Iris pigment epithelial cell (primary cell): ENCODE results near the gene SELP.

Experiments
- DNase-seq: peaks from one replicate; pipeline ENCODE4 v3.0.0-alpha.2; 2011; ENCODE audit warnings: low read depth

SELP gene

DNA sequence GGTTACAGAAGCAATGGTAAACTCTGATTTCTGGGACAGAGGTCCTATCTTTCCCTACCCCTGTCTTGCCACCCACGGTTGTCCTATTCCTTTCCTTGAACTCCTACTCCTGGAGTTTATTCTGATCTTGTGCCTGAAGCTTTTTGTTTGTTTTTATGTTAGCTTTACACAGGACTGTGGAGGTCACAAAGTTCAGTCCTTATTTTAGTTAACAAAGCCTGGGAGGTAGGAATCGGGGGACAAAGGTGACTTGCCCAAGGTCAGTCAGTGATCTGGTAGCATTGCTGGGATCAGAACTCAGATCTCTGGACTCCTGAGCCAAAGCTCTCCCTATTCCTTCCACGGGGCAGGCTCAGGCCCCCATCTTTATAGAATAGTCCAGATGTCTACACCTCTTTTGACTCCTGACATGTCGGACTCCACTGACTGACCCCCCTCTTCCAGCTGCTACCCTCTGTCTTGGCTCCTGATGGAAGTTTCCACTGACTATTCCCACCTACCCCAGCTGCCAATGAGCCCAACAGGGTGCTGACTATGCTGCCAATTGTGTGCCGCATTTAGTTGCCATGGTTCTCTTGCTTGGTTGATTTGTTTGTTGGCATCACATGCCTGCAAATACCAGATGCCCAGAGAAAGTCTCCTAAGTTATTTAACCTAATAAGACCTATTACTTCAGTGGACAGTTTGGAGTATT is 53.5 kb downstream of the SELP start:
- DNase-seq = no peak

DNA sequence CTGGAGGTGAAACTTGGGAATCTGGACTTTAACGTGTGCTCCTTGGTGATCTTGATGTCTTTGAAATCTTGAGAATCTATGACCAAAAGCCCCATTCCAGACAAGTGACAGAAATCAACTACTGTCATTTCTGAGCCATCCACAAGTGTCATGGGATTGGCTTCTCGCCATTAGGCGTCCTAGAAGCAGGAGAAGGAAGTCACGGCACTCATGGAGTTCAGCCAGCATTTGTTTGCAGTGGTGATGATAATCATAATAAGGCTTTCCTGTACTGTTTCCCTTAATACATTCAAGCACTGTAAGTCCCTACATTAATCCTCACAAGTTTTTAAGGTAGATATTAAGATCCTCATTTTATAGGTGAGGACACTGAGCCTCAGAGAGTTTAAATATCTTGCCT is 55.6 kb downstream of the SELP start:
- DNase-seq = no peak

DNA sequence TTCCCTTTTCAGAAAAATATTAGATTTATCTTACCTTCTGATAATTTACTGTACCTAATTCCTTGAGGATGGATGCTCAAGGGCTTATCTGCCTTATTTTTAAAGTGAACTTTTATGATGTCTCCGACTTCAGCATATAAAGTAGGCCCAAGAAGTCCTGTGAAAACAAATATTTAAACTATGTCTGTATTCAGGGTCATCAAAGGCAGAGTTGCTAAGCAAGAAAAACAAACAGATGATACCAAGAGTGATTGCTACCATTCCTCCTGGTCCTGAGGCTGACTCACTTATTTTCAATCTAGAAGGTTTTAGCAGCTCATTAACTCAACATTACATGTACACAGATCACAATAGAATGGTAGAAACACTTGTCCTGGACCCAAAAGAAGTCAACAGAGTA is 57.7 kb downstream of the SELP start:
- DNase-seq = peak; percentile 64

DNA sequence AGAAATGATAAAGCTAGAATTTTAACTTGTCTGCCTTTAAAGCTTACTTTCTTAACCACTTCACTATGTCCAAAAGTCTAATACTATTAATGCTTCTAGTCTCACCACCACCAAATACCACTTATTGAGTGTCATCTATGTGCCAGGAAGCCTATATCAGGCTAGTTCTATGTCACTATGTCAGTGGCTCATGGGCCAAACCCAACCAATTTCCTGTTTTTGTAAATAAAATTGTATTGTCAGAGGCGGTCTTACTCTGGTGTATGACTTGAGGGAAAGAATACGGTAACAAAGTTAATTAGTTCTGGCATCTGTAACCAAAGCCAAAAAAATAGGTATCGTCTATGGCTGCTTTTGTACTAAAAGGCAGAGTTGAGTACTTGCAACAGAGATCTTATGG is 58.5 kb downstream of the SELP start:
- DNase-seq = no peak

DNA sequence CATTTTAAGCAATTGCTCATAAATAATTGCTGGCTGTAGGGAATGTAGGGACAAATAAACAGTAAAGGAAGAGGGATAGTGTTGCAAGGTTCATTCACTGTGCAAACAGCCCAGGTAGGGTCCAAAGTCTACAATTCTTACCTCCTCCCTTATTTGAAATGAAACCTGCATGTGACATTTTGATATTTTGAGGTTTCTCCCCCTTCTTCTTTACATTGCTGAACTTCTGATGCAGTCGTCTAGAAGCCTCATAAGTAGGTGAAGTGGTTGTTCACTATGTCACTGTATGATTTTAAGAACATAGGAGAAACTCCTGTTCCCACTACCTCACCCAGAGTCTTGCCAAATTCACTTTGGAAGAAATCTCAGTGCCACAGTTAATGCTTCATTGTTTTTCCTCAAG is 59.8 kb downstream of the SELP start:
- no peak for DNase-seq

DNA sequence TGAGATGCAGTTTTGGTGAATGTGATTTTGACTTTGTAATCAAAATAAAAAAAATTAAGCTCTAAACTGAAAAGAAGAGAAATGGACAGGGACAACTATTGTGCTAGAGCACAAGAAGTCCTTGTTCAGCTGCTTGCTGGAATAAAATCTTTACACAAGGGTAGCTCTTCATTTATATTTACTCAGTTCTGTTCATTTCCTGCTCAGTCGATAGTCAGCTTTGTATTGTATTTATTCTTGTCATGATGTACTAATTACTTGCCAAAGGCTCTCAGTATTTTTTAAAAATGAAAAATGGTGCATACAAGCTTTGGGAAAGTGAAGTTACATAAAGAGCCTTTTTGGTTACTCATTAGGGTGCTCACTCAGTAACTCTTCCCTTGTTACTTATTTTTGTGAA is 61.4 kb downstream of the SELP start:
- no peak for DNase-seq

DNA sequence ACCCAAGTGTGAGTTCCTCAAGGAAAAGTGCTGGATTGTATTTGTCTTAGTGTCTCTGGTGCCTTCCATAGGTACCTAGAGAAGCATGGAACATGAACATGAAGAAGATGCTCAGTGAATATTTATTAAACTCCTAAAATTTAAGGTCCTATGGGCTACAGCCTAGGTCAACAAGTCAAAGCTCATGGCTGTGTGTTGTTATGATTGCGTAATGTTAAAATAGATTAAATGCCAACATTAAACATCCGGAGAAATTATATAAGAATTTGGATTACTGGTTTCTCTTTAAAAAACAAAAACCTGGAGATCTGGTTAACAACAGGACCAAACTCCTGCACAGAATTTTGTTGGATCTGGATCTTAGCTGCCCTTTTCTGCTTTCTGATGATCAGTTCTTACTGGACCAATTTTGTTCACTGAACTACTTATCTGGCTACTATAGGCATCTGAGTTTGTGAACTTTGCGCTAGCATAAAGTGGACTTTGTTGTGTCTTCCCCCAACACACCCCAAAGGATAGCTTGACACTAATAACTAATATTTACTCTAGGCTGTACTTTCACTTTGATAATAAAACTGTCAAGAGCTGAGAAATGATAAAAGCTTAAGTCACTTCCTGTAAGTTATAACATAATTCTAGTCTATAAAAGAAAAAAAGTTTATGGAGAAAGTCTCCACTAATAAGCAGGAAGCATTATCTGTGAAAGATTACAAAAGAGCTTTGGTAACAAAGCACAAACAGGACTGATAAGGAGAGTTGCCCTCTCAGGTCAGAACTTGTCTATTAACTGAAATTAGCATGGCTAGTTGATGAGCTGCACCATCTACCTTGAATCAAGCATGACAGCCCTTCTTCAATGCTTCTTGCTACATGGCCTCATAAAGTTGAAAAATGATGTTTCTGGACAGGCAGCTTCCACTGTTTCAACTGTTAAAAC is 64.3 kb downstream of the SELP start:
- DNase-seq = peak; percentile 2

DNA sequence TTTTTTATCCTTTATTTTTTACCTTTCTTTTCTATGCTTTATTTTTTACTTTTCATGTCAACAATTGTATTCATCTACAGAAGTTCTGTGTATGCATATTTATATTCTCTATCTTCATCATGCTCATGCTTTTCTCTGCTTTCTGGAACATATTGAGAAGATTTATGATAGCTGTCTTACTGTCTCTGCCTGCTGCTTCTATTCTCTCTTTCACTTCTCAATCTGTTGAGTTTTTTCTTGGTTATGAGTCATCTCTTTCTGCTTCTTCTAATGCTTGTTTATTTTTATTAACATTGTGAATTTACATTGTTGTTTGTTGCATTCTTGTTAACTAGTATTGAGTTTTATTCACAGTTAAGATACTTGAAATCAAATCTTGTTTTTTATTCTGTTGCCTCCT is 66.3 kb downstream of the SELP start:
- no peak for DNase-seq

DNA sequence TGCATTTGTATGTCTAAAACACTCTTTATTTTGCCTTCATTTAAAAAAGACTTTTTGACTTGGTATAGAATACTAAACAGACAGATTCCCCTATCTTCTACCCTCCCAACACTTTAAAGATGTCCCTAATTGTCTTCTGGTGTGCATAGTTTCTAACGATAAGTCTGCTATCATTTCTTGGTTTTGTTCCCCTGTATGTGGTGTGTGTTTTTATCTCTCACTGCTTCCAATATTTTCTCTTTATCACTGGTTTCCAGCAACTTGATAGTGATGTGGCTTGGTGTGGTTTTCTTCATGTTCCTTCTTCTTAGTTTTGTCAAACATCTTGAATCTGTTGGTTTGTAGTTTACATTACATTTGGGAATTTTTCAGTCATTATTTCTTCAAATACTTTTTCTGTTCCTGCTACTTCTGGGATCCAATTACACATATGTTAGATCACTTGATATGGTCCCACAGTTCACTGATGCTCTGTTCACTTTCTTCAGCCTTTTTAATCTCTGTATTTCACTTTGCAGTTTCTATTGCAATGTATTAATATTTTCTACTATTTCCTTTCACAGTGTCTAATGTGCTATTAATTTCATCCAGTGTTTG is 66.8 kb downstream of the SELP start:
- DNase-seq = no peak

DNA sequence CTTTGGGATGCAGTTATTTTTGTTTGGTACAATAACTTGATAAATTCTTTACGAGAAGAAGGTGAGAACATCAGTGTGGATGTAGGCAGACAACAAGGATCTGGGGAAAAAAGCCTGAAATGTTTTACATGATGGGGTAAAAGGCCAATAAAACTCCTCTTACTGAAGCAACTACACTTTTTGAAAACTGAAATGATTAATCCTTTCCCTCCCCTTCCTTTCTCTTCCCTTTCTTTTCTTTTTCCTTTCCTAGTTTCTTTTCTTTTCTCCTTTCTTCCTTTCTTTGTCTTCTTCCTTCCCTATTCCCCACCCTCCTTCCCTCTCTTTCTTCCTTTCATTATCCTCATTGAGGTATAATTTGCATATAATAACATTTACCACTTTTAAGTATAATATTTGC is 68.2 kb downstream of the SELP start:
- DNase-seq = no peak

DNA sequence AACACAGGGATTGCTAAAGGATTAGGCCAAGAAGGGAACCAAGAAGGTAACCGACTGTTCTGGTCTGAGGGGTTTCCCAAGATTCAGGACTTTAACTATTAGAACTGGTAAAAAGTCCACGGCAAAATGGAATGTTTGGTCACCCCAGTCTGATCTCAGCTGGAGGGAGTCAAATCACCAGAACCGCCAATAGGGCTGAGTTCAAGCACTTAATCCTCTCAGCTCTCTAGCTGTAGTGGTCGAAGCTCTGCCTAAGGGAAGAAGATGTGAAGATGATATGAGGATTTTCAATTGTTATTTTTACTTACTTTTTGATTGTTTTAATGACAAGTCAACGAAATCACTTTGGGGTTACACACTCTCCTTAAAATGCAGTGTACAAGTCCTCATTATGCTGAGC is 72.8 kb downstream of the SELP start:
- DNase-seq = no peak

DNA sequence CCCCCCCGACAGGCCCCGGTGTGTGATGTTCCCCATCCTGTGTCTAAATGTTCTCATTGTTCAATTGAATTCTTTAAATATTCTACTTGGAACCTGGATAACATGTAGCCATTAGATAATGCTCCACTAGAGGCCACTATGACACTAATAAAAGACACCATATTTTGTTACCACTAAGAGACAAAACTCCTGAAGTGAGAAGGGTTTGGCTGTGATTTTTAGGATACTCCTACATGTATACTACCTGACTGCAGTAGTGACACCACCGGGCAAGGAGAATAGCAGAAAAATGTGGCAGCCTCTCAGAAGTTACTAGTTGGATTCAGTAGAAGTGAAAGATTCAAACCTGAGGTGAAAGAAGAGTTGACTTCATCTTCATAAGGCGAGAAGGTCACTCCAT is 79.6 kb downstream of the SELP start:
- peak; percentile 55 for DNase-seq

DNA sequence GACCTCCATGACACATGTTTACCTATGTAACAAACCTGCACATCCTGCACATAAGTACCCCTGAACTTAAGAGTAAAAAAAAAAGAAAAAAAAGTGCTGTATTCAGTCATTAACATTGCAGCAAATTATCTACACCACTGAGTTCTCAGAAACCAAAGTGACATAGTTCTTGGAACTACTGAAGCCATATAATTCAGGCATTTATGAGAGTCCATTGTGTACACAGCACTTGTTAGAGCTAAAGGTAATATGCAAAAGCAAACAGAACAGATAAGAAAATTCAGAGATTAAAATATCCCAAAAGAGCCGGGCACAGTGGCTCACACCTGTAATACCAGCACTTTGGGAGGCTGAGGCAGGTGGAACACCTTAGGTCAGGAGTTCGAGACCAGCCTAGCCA is 81.6 kb downstream of the SELP start:
- no peak for DNase-seq

DNA sequence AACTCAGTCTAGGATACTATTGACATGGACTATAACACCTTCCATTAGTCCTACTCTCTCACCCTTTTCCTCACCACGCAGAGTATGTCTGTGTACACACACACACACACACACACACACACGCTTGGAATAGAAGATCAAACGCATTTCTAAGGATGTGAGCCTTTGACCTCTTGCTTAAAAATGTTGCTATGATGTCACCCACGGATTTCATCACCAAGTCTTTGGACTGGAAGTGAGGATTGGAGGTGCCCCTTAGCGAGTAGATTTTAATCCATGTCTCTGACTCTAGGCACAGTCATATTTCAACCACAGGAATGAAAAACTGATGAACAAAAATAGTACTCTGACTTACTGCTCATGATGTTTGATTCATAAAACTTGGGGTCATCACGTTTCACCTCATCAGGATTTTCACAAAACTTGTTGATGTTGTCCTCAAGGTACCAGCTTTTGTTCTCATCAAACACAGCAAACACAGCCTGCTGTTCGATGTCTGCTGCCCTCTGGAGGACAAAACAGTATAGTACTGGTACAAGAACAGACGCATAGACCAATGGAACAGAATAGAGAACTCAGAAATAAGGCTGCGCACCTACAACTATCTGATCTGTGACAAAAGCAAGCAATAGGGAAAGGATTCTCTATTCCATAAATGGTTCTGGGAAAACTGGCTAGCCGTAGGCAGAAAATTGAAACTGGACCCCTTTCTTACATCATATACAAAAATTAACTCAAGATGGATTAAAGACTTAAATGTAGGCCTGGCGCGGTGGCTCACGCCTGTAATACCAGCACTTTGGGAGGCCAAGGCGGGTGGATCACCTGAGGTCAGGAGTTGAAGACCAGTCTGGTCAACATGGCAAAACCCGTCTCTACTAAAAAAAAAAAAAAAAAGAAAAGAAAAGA is 83.6 kb downstream of the SELP start:
- peak; percentile 95 for DNase-seq

DNA sequence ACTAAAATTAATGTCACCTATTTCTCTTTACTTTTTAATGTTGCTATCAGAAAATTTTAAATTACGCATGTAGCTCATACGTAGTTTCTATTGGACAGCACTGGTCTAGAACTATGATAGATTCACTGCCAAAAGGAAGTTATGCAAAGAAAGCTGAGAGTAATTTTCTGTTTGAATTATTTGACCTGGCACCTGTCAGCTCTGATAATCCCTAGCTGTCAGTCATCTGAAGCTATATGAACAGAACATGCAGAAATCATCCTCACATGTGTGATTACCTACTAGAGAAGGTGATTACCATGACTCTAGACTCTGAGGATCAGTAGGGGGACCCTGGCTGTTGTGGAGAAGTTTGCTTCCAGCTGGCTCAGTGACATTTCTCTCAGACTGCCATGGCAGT is 84.5 kb downstream of the SELP start:
- DNase-seq = no peak

DNA sequence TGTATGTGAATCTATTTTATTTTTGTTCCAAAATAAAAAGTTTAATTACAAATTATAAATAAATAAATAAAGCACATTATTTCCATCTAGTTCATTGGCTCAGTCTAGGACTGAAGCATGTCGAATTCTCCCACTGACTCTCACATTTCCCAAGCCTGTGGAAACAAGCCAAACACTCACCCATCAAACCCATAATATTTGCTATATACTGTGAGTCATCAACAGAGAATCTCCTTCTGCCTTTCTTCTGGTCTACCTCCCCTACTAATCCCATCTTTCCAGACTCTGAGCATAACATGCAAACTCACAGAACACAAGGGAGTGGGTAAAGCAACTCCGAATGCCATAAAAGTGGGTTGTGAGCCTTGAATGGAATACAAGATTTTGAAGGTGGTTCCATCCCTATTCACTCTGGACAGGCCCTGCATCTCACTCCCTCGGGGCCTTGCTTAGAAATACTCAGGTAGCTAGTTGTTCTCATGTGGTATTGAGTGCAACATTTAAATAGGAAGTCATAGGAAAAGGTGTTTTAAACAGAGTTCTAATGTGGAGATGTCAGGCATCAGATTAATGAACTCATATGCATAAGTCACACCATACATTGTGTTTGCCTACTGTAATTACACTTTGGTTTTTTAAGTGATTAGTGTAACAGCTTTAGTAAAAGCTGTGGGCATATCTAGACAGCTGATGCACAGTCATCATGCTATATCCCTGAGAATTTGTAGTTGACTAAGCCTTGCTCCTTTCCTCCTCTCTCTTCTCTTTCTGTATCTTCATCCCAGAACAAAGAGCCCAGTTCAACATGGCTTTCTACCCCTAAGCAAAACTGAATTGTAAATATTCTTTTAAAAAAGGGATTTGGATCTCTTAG is 90.7 kb downstream of the SELP start:
- DNase-seq = peak; percentile 94
